ENCODE data around the gene ADAMTS3.

Gene ADAMTS3

DNA sequence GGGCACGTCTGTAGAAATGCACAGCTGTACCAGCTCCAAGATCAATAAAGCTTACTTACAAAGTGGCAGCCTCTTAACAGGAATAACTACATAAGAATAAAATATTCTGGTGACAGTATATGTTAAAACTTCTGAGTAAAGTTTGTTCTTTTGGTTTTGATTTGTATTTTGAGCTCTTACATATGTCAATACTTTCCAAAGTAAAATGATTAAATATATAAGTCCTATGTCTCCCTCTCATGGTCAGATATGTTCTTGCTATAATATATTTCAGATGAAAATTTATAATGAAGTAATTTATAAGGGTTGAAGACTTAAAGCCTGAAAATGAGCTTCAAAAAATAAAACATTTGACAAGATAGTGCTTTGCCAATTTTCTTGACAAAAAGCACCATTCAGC, 282.8 kb downstream of the ADAMTS3 start:
- Histone ChIP-seq H3K4me3 (ENCODE audit: low read length) (no peak overlapping the region), H3K27ac (ENCODE audit: low read depth, low read length) (no peak overlapping the region), H3K9me3 (ENCODE audit: insufficient read depth, low read depth, low read length) (no peaks in the 10 kb centered on the region), H3K9ac (ENCODE audit: low read depth, low read length) (no peak overlapping the region), H3K4me1 (ENCODE audit: insufficient read depth, low read length) (no peaks in the 10 kb centered on the region), H3K27me3 (ENCODE audit: insufficient read depth, low read length) (no peaks in the 10 kb centered on the region), H3K36me3 (ENCODE audit: insufficient read depth, low read length) (no peaks in the 10 kb centered on the region)
- WGBS, result 100% methylated on average over 1 of the region's 1 CpG

DNA sequence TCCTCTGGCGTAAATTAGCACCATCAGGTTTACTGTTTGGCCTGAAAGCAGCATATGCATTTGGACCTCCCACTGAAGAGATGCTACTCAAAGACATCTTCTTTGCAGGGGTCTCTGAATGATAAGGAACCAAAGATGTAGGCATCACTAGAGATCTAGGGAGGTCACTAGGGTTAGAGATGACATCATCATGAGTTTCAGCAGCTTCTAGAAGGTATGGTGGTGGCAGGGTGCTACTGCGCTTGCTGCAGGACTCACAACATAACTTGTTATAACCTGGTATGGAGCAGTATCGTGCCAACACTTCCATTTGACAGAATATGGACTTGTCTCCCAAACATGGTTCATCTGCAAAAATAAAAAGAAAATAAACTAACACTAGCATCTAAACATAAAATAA, 285.7 kb downstream of the ADAMTS3 start:
- no peak overlapping the region for H3K4me3 ChIP-seq (ENCODE audit: low read length)
- no peak overlapping the region for H3K9ac ChIP-seq (ENCODE audit: low read depth, low read length)
- no peaks in the 10 kb centered on the region for H3K9me3 ChIP-seq (ENCODE audit: insufficient read depth, low read depth, low read length)
- H3K4me1 ChIP-seq (ENCODE audit: insufficient read depth, low read length), result no peaks in the 10 kb centered on the region
- H3K27ac ChIP-seq (ENCODE audit: low read depth, low read length), result no peak overlapping the region
- H3K27me3 ChIP-seq (ENCODE audit: insufficient read depth, low read length), result no peaks in the 10 kb centered on the region
- H3K36me3 ChIP-seq (ENCODE audit: insufficient read depth, low read length), result no peaks in the 10 kb centered on the region
- WGBS, result 95% methylated on average over 3 of the region's 3 CpGs

DNA sequence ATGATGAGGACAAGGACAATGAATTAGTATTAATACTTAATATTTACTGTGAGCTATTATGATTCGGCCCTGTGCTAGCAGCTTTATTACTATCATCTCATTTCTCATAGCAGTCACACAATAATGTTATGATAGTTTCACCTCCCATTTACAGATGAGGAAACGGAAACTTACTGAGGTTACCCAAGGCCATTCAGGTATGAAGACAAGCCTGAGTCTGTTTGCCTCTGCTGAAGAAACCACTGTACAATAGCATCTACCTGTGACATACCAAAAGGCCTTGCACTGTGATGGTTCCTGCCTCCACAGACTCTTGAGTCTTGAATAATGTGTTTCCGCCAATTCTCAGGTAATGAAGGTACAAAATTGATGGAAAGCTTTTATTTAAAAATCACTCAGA, 288.8 kb downstream of the ADAMTS3 start:
- H3K4me1 ChIP-seq (ENCODE audit: insufficient read depth, low read length), result no peaks in the 10 kb centered on the region
- no peak overlapping the region for H3K4me3 ChIP-seq (ENCODE audit: low read length)
- WGBS, result 92% methylated on average over 3 of the region's 3 CpGs
- no peak overlapping the region for H3K27ac ChIP-seq (ENCODE audit: low read depth, low read length)
- no peak overlapping the region for H3K9ac ChIP-seq (ENCODE audit: low read depth, low read length)
- H3K27me3 ChIP-seq (ENCODE audit: insufficient read depth, low read length), result no peaks in the 10 kb centered on the region
- no peaks in the 10 kb centered on the region for H3K9me3 ChIP-seq (ENCODE audit: insufficient read depth, low read depth, low read length)
- no peaks in the 10 kb centered on the region for H3K36me3 ChIP-seq (ENCODE audit: insufficient read depth, low read length)

DNA sequence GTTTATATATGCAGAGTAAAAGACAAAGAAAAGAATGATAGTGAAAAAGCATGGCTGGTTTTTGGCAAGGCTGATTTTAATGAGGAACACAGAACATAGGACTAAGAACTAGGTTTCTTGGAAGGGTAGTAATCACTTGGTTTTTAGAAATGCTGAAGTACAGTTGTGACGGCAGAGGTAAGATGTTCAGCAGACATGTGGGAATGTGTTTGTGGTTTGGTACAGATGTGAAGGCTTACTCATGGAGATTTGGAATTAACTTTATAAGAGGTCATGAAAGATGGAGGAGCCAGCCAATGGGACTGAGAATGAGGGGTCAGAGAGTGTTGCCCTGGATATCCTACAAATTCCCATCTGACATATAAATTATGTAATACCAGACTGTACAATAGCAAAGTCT, 293.6 kb downstream of the ADAMTS3 start:
- H3K4me1 ChIP-seq (ENCODE audit: insufficient read depth, low read length), result no peaks in the 10 kb centered on the region
- no peak overlapping the region for H3K9ac ChIP-seq (ENCODE audit: low read depth, low read length)
- no peak overlapping the region for H3K4me3 ChIP-seq (ENCODE audit: low read length)
- H3K36me3 ChIP-seq (ENCODE audit: insufficient read depth, low read length), result no peaks in the 10 kb centered on the region
- 0 out of 2 replicates have a peak, but pooled peaks cover 6% of the 10 kb centered on the region for H3K9me3 ChIP-seq (ENCODE audit: insufficient read depth, low read depth, low read length)
- 96% methylated on average over 1 of the region's 1 CpG for WGBS
- no peak overlapping the region for H3K27ac ChIP-seq (ENCODE audit: low read depth, low read length)
- H3K27me3 ChIP-seq (ENCODE audit: insufficient read depth, low read length), result no peaks in the 10 kb centered on the region

DNA sequence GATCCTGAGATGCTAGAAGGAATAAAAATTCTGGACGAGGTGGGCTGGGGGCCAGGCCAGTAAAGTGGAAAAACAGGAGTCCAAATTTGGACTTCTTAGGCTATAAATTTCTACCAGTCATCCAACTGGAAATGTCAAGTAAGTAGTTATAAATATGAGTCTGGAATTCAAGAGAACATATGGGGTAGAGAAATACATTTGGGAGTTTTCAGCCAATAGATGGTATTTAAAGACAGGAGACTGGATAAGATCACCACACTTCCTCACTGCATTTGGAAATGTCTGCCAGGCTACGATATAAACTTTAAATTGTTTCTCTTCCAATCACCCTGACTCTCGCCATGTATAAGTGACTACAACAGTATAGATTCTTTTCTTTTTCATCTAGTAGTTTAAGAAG, 294.8 kb downstream of the ADAMTS3 start:
- H3K4me3 ChIP-seq (ENCODE audit: low read length), result no peak overlapping the region
- no peak overlapping the region for H3K27ac ChIP-seq (ENCODE audit: low read depth, low read length)
- no peaks in the 10 kb centered on the region for H3K36me3 ChIP-seq (ENCODE audit: insufficient read depth, low read length)
- 89% methylated on average over 2 of the region's 3 CpGs for WGBS
- H3K4me1 ChIP-seq (ENCODE audit: insufficient read depth, low read length), result no peaks in the 10 kb centered on the region
- no peak overlapping the region for H3K9ac ChIP-seq (ENCODE audit: low read depth, low read length)
- 0 out of 2 replicates have a peak, but pooled peaks cover 6% of the 10 kb centered on the region for H3K9me3 ChIP-seq (ENCODE audit: insufficient read depth, low read depth, low read length)
- H3K27me3 ChIP-seq (ENCODE audit: insufficient read depth, low read length), result no peaks in the 10 kb centered on the region

DNA sequence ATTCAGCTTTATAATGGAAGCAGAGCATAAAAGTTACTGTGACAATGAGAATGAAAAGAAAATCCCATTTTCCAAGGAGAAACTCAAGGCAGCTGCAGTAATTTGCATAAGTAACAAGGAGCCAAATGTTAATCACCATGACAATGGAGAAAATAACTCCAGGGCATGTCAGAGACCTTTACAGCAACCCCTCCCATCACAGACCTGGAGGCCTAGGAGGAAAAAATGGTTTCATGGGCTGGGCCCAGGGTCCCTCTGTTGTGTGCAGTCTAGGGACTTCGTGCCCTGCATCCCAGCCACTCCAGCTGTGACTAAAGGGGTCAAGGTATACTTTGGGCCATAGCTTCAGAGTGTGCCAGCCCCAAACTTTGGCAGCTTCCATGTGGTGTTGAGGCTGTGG, 313.8 kb downstream of the ADAMTS3 start:
- H3K4me1 ChIP-seq (ENCODE audit: insufficient read depth, low read length), result no peaks in the 10 kb centered on the region
- H3K4me3 ChIP-seq (ENCODE audit: low read length), result no peak overlapping the region
- WGBS, result 92% methylated on average over 1 of the region's 1 CpG
- no peak overlapping the region for H3K9ac ChIP-seq (ENCODE audit: low read depth, low read length)
- peaks cover 32% of the 10 kb centered on the region for H3K9me3 ChIP-seq (ENCODE audit: insufficient read depth, low read depth, low read length)
- no peaks in the 10 kb centered on the region for H3K36me3 ChIP-seq (ENCODE audit: insufficient read depth, low read length)
- H3K27ac ChIP-seq (ENCODE audit: low read depth, low read length), result no peak overlapping the region
- H3K27me3 ChIP-seq (ENCODE audit: insufficient read depth, low read length), result no peaks in the 10 kb centered on the region

DNA sequence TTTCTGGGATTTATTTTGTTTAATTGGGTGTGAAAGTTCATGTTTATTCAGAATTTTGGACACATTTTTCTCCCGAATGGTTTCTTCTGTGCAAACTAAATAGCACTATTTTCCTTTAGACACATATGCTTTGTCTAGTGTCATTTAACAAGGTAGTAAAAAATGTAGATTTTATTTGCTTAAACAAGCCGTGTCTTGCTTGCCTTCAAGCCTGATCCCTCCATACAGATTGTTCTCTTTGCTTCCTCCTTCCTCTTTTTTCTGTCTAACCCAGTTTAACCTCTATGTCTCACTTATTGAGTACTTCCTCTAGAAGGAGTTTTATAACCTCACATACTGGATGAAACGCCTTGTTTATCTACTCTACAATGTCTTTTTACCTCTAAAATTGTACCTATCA, 325.4 kb downstream of the ADAMTS3 start:
- H3K36me3 ChIP-seq (ENCODE audit: insufficient read depth, low read length), result no peaks in the 10 kb centered on the region
- no peaks in the 10 kb centered on the region for H3K9me3 ChIP-seq (ENCODE audit: insufficient read depth, low read depth, low read length)
- H3K9ac ChIP-seq (ENCODE audit: low read depth, low read length), result no peak overlapping the region
- H3K4me1 ChIP-seq (ENCODE audit: insufficient read depth, low read length), result no peaks in the 10 kb centered on the region
- no peak overlapping the region for H3K4me3 ChIP-seq (ENCODE audit: low read length)
- WGBS, result 94% methylated on average over 3 of the region's 3 CpGs
- H3K27me3 ChIP-seq (ENCODE audit: insufficient read depth, low read length), result no peaks in the 10 kb centered on the region
- H3K27ac ChIP-seq (ENCODE audit: low read depth, low read length), result no peak overlapping the region

DNA sequence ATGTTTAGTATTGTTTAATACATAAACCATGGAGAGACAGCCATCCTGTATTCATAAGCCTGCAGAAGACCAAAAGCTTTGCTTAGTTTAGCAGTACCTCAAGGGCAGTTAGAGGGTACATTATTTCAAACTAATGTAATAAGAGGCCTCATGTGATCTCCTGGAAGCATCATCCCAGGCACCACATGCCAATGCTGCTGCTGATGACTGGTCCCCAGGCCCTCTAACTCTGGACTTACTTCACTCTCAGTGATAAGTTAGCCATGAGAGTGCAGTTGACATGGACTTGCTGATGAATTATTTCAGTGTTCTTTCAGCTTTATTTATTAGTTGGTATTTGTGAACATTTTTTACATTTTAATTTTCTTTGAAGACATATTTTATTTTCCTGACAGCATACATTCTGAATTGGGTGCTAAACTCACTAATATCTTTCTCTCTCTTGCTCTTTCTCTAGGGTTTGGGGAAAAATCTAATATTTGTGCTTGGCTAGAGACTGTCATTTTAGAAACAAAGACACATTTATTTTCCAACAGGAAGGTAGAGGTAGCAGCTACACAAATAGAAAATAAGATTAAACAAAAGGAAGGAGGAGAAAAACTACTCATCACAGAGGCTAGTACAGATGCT, 329.4 kb downstream of the ADAMTS3 start:
- H3K36me3 ChIP-seq (ENCODE audit: insufficient read depth, low read length), result no peaks in the 10 kb centered on the region
- no peak overlapping the region for H3K27ac ChIP-seq (ENCODE audit: low read depth, low read length)
- no peaks in the 10 kb centered on the region for H3K4me1 ChIP-seq (ENCODE audit: insufficient read depth, low read length)

More for the DNA sequence above, 329.4 kb downstream of the ADAMTS3 start:
- Histone ChIP-seq H3K9ac (ENCODE audit: low read depth, low read length) (no peak overlapping the region), H3K4me3 (ENCODE audit: low read length) (no peak overlapping the region), H3K27me3 (ENCODE audit: insufficient read depth, low read length) (no peaks in the 10 kb centered on the region), H3K9me3 (ENCODE audit: insufficient read depth, low read depth, low read length) (peaks cover 8% of the 10 kb centered on the region)
